Endothelial cell of umbilical vein (primary cell): ENCODE results near the gene TBATA. TPM values are rescaled to one million over a fixed set of nuclear protein-coding genes. Genes with fewer than 3 reads are reported as not detected.

Experiments used
- BruUV-seq: library from RNA; stranded (reverse); fragments of 400-500 nt; replicated peaks from 2 replicates; lab custom pipeline; 2021; lab: Mats Ljungman, UMichigan
- CTCF ChIA-PET: fragments of 300-600, 350-600 bp; sonication (Branson Sonifier 250); formaldehyde crosslinking; loops from one replicate; lab custom pipeline; 2021; ENCODE audit warnings: antibody characterized with exemption, inconsistent platforms; lab: Charles Lee
- POLR2A ChIA-PET: fragments of 300-600, 350-600 bp; sonication (Branson Sonifier 250); formaldehyde crosslinking; loops from one replicate; lab custom pipeline; 2021; ENCODE audit warnings: antibody characterized with exemption, inconsistent platforms; lab: Charles Lee
- DNase-seq: peaks from one replicate; pipeline ENCODE4 v3.0.0-alpha.2; 2011; ENCODE audit warnings: low read depth, low spot score
- FAIRE-seq: peaks from 2 replicates; lab custom pipeline; 2011; peaks lifted over from hg19 to GRCh38; lab: Jason Lieb, UNC
- H2AFZ ChIP-seq: 2 replicates; pipeline ENCODE4 v1.6.0; 2012; ENCODE audit warnings: low read depth, low read length, control low read depth, inconsistent platforms
- H3K27ac ChIP-seq: 2 replicates; pipeline ENCODE4 v1.5.1; 2011; ENCODE audit warnings: low read depth, mild to moderate bottlenecking, control low read depth, low read length, moderate library complexity; ENCODE audit not compliant: insufficient read depth
- H3K27me3 ChIP-seq, 2 experiments: 2 replicates each; pipeline versions ENCODE4 v1.6.0 to v1.6.1; 2011; ENCODE audit warnings: low read length in 2 of 2, mixed read lengths in 1 of 2; ENCODE audit not compliant: control insufficient read depth in 2 of 2, insufficient read depth in 2 of 2
- H3K36me3 ChIP-seq, 2 experiments: 2 replicates in 1 of 2; 3 replicates in 1 of 2; pipeline ENCODE4 v1.5.1; 2011; ENCODE audit warnings: low read length in 2 of 2, mild to moderate bottlenecking in 1 of 2, moderate library complexity in 1 of 2; ENCODE audit not compliant: control insufficient read depth in 2 of 2, insufficient read depth in 2 of 2; ENCODE audit errors: extremely low read depth in 1 of 2
- H3K4me1 ChIP-seq: 3 replicates; pipeline ENCODE4 v1.5.1; 2011; ENCODE audit warnings: mild to moderate bottlenecking, low read length; ENCODE audit not compliant: control insufficient read depth, insufficient read depth; ENCODE audit errors: extremely low read depth
- H3K4me2 ChIP-seq: 2 replicates; pipeline ENCODE4 v1.6.1; 2011; ENCODE audit warnings: low read length, control low read depth, mixed read lengths; ENCODE audit not compliant: insufficient read depth
- H3K4me3 ChIP-seq, 3 experiments: fragments of 200-600 bp in 1 of 3; sonication (generic), shearing (Covaris generic) in 1 of 3; replicated peaks in 1 of 3; 2 replicates each; pipeline ENCODE4 v1.5.1; 2011 to 2016; ENCODE audit warnings: control low read depth in 3 of 3, low read length in 3 of 3, mild to moderate bottlenecking in 2 of 3, inconsistent platforms in 1 of 3, low read depth in 1 of 3, moderate library complexity in 1 of 3; ENCODE audit not compliant: insufficient read depth in 1 of 3
- H3K79me2 ChIP-seq: 2 replicates; pipeline ENCODE4 v1.6.0; 2012; ENCODE audit warnings: low read length, inconsistent platforms; ENCODE audit not compliant: control insufficient read depth, insufficient read depth
- H3K9ac ChIP-seq: replicated peaks from 2 replicates; pipeline ENCODE3; 2011; ENCODE audit warnings: low read length, control low read depth; ENCODE audit not compliant: insufficient read depth; ENCODE audit errors: extremely low read depth
- H3K9me1 ChIP-seq: replicated peaks from 3 replicates; pipeline ENCODE4 v1.6.0; 2011; ENCODE audit warnings: mild to moderate bottlenecking, low read length; ENCODE audit not compliant: control insufficient read depth, insufficient read depth; ENCODE audit errors: extremely low read depth
- H3K9me3 ChIP-seq: replicated peaks from 2 replicates; pipeline ENCODE4 v1.5.1; 2012; ENCODE audit warnings: low read length, inconsistent platforms; ENCODE audit not compliant: control insufficient read depth, insufficient read depth
- H4K20me1 ChIP-seq: replicated peaks from 2 replicates; pipeline ENCODE3; 2011; ENCODE audit warnings: mild to moderate bottlenecking, low read length; ENCODE audit not compliant: control insufficient read depth, insufficient read depth; ENCODE audit errors: extremely low read depth
- EZH2 ChIP-seq: IDR thresholded peaks from 2 replicates; pipeline ENCODE4 v1.6.1; 2012; ENCODE audit warnings: borderline replicate concordance, low read depth, mild to moderate bottlenecking, moderate library complexity, low read length, inconsistent platforms; ENCODE audit not compliant: severe bottlenecking
- FOS ChIP-seq: IDR thresholded peaks from 2 replicates; pipeline ENCODE4 v1.6.1; 2011; ENCODE audit warnings: mild to moderate bottlenecking, low read length, moderate library complexity, borderline replicate concordance; ENCODE audit not compliant: insufficient read depth
- GATA2 ChIP-seq: IDR thresholded peaks from 2 replicates; pipeline ENCODE4 v1.7.0; 2011; ENCODE audit warnings: low read depth, mild to moderate bottlenecking, moderate library complexity, mixed read lengths, low read length; ENCODE audit not compliant: insufficient read length, insufficient read depth
- JUN ChIP-seq: IDR thresholded peaks from 2 replicates; pipeline ENCODE4 v1.6.1; 2011; ENCODE audit warnings: borderline replicate concordance, low read depth; ENCODE audit not compliant: insufficient read length, insufficient read depth
- MAX ChIP-seq: IDR thresholded peaks from 2 replicates; pipeline ENCODE4 v1.6.1; 2011; ENCODE audit not compliant: insufficient read depth, insufficient read length
- MYC ChIP-seq: IDR thresholded peaks from one replicate; pipeline ENCODE4 v1.6.1; 2011; ENCODE audit warnings: mild to moderate bottlenecking, low read depth, low read length
- POLR2A ChIP-seq: IDR thresholded peaks from 2 replicates; pipeline ENCODE4 v1.6.1; 2012; ENCODE audit warnings: low read depth, mild to moderate bottlenecking, control low read depth, low read length
- POLR2AphosphoS5 ChIP-seq: IDR thresholded peaks from 2 replicates; pipeline ENCODE4 v1.6.1; 2012; ENCODE audit warnings: low read depth, mild to moderate bottlenecking, control low read depth, low read length, moderate library complexity; ENCODE audit not compliant: insufficient read depth
- dilution Hi-C: fragments of 300-500 bp; cut with MboI; formaldehyde crosslinking; loops from one replicate; pipeline ENCODE4 v1.15.0; 2019; ENCODE audit warnings: low sequenced_read_pairs; ENCODE audit not compliant: extremely low pct_ligation_motif_present
- intact Hi-C: fragments of 100-400 bp; cut with micrococcal nuclease; formaldehyde crosslinking; loops from one replicate; pipeline ENCODE4 v1.10.0; 2022
- polyA plus RNA-seq, 4 experiments: library from polyadenylated mRNA; depleted of rRNA in 3 of 4; stranded (reverse) in 3 of 4; unstranded in 1 of 4; fragments of >200 nt; gene quantifications; 2 replicates each; pipeline versions ENCODE4 v1.2.1 to v1.2.3, GENCODE V29; 2011 to 2012; ENCODE audit warnings: missing spikeins in 1 of 4
- total RNA-seq: library from RNA; stranded (reverse); gene quantifications from 2 replicates; pipeline ENCODE4 v1.2.3, GENCODE V29; 2021
- TF ChIP-seq, protein P1 (sequence below), 2 donors: IDR thresholded peaks; 1 replicate in 1 of 2; 2 replicates in 1 of 2; pipeline ENCODE4 v1.5.1; 2011; ENCODE audit warnings: low read length in 2 of 2, mild to moderate bottlenecking in 2 of 2, moderate library complexity in 2 of 2, control low read depth in 1 of 2, inconsistent platforms in 1 of 2, low read depth in 1 of 2; ENCODE audit not compliant: insufficient read depth in 1 of 2; ENCODE audit errors: extremely low read depth in 1 of 2

TBATA gene
- total and polyA plus RNA-seq, 2 donors (not counting 3 experiments of a cell fraction or from before 2014, with no cell fraction given) = not detected

- intact Hi-C loops = no loop called here
Measured at GRCh38 chr10:70748801-70749573, 36.2 kb downstream of the TBATA start.

DNA sequence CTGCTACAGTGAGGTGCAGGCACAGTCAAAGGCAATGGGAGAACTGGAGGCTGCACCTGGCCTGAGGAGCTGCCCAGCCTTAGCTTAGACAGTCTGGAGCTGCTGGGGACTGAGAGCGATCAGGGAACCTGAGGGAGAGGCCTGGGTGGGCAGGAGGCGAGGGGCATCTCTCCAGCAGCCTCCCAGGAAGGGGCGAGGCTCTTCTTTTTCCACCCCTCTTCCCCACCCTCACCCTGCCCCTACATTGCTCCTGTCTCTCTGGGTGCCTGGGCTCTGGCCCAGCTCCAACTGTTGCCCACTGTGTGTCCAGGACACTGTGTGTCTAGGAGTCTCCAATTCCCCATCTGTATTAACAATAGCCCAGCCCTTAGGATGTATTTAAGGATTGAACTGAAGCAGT, 36.9 kb downstream of the TBATA start:
- H3K27ac ChIP-seq = no peak overlapping the region
- BruUV-seq = no TSS peak
- H3K36me3 ChIP-seq = no peaks in the 10 kb centered on the region
- H3K4me2 ChIP-seq = no peak overlapping the region
- ChIA-PET POLR2A (no interaction called here), CTCF (no interaction called here)
- intact Hi-C loops (no loop called here), dilution Hi-C loops (no loop called here)
- no peaks in the 10 kb centered on the region for H4K20me1 ChIP-seq
- no peak overlapping the region for H2AFZ ChIP-seq
- H3K9me1 ChIP-seq = no peaks in the 10 kb centered on the region
- no peak overlapping the region for H3K4me3 ChIP-seq
- no peaks in the 10 kb centered on the region for H3K9me3 ChIP-seq
- TF ChIP-seq GATA2 (no peak), MAX (no peak), POLR2AphosphoS5 (no peak), JUN (no peak), EZH2 (no peak), MYC (no peak), FOS (no peak), POLR2A (no peak)
- TF ChIP-seq, protein P1, sequence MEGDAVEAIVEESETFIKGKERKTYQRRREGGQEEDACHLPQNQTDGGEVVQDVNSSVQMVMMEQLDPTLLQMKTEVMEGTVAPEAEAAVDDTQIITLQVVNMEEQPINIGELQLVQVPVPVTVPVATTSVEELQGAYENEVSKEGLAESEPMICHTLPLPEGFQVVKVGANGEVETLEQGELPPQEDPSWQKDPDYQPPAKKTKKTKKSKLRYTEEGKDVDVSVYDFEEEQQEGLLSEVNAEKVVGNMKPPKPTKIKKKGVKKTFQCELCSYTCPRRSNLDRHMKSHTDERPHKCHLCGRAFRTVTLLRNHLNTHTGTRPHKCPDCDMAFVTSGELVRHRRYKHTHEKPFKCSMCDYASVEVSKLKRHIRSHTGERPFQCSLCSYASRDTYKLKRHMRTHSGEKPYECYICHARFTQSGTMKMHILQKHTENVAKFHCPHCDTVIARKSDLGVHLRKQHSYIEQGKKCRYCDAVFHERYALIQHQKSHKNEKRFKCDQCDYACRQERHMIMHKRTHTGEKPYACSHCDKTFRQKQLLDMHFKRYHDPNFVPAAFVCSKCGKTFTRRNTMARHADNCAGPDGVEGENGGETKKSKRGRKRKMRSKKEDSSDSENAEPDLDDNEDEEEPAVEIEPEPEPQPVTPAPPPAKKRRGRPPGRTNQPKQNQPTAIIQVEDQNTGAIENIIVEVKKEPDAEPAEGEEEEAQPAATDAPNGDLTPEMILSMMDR (IDR thresholded peaks at IDR 0.05; ENCODE audit: extremely low read depth in 1 of 2, insufficient read depth in 1 of 2, low read depth in 1 of 2, low read length in 2 of 2) = no peak
- FAIRE-seq (no peak), DNase-seq (no peak)
- H3K4me1 ChIP-seq = no peaks in the 10 kb centered on the region
- no peaks in the 10 kb centered on the region for H3K27me3 ChIP-seq
- H3K9ac ChIP-seq = no peak overlapping the region
- no peaks in the 10 kb centered on the region for H3K79me2 ChIP-seq

More at GRCh38 chr10:70748801-70749573, 36.2 kb downstream of the TBATA start:
- no peak for DNase-seq
- Histone ChIP-seq H2AFZ (no peak overlapping the region), H3K9me1 (no peaks in the 10 kb centered on the region), H3K4me2 (no peak overlapping the region), H3K4me1 (no peaks in the 10 kb centered on the region), H4K20me1 (no peaks in the 10 kb centered on the region), H3K27me3 (peaks cover 0 to under 1% of the 10 kb centered on the region in 2 experiments), H3K4me3 (no peak overlapping the region), H3K27ac (no peak overlapping the region), H3K9ac (no peak overlapping the region), H3K36me3 (no peaks in the 10 kb centered on the region), H3K9me3 (no peaks in the 10 kb centered on the region), H3K79me2 (no peaks in the 10 kb centered on the region)
- dilution Hi-C loops = no loop called here
- no peak for FAIRE-seq
- TF ChIP-seq, protein P1 (IDR thresholded peaks at IDR 0.05; ENCODE audit: extremely low read depth in 1 of 2, insufficient read depth in 1 of 2, low read depth in 1 of 2, low read length in 2 of 2) = no peak
- TF ChIP-seq POLR2A = no peak
- ChIA-PET CTCF (interaction anchor here (1.2 kb wide), 1 partner anchor 10 kb away, joined by 3 read pairs; no protein-coding TSS in a partner anchor), POLR2A (no interaction called here)
- no TSS peak for BruUV-seq
